CD4-positive, alpha-beta T cell (primary cell): ENCODE results near the gene F7. TPM values are rescaled to one million over a fixed set of nuclear protein-coding genes. Genes with fewer than 3 reads are reported as not detected.

Experiments used
- ATAC-seq: fragments of 200-7000 bp; cut with Tn5 transposase; one replicate; pipeline ENCODE4 v1.10.0; 2022; ENCODE audit warnings: mild to moderate bottlenecking; ENCODE audit not compliant: poor library complexity
- CTCF ChIA-PET: fragments of 350-600 bp; sonication (Branson Sonifier 250); formaldehyde crosslinking; loops from one replicate; lab custom pipeline; 2021; ENCODE audit warnings: antibody characterized with exemption, inconsistent platforms; lab: Charles Lee
- POLR2A ChIA-PET: fragments of 350-600 bp; sonication (Branson Sonifier 250); formaldehyde crosslinking; loops from one replicate; lab custom pipeline; 2021; ENCODE audit warnings: antibody characterized with exemption, inconsistent platforms; lab: Charles Lee
- DNase-seq, 14 experiments: peaks; one replicate each; pipeline ENCODE4 v3.0.0-alpha.2; 2013 to 2020; ENCODE audit warnings: mixed read lengths in 2 of 14
- H3K27ac ChIP-seq, 2 donors: one replicate each; pipeline versions ENCODE4 v1.5.1 to v1.7.0; 2013; ENCODE audit warnings: low read length in 2 of 2, low read depth in 1 of 2, mild to moderate bottlenecking in 1 of 2
- H3K27me3 ChIP-seq, 2 experiments: 1 replicate in 1 of 2; 2 replicates in 1 of 2; pipeline versions ENCODE4 v1.6.1 to v1.7.0; 2013; ENCODE audit warnings: low read length in 2 of 2, control low read depth in 1 of 2, mild to moderate bottlenecking in 1 of 2, moderate library complexity in 1 of 2; ENCODE audit not compliant: insufficient read depth in 2 of 2, control insufficient read depth in 1 of 2
- H3K36me3 ChIP-seq: one replicate; pipeline ENCODE4 v1.6.1; 2013; ENCODE audit warnings: low read length, control low read depth; ENCODE audit not compliant: insufficient read depth
- H3K4me1 ChIP-seq: one replicate; pipeline ENCODE4 v1.6.1; 2013; ENCODE audit warnings: low read length, control low read depth; ENCODE audit not compliant: insufficient read depth
- H3K4me3 ChIP-seq: one replicate; pipeline ENCODE4 v1.5.1; 2013; ENCODE audit warnings: mild to moderate bottlenecking, low read length, moderate library complexity
- H3K9me3 ChIP-seq, 2 experiments: 1 replicate in 1 of 2; 2 replicates in 1 of 2; pipeline versions ENCODE4 v1.6.1 to v1.7.0; 2013; ENCODE audit warnings: low read length in 2 of 2, mild to moderate bottlenecking in 2 of 2, control low read depth in 1 of 2, moderate library complexity in 1 of 2; ENCODE audit not compliant: control insufficient read depth in 1 of 2, insufficient read depth in 1 of 2
- H3K27ac Mint-ChIP-seq: one replicate; pipeline ENCODE4 v1.8.0; 2020; ENCODE audit warnings: mixed read lengths
- H3K27me3 Mint-ChIP-seq: one replicate; pipeline ENCODE4 v1.8.0; 2021; ENCODE audit warnings: mixed read lengths
- H3K36me3 Mint-ChIP-seq: one replicate; pipeline ENCODE4 v1.8.0; 2021; ENCODE audit warnings: low read depth, mixed read lengths
- H3K4me1 Mint-ChIP-seq: one replicate; pipeline ENCODE4 v1.8.0; 2021; ENCODE audit warnings: low read depth, mixed read lengths
- H3K4me3 Mint-ChIP-seq: one replicate; pipeline ENCODE4 v1.8.0; 2020; ENCODE audit warnings: mild to moderate bottlenecking, mixed read lengths
- H3K9me3 Mint-ChIP-seq: one replicate; pipeline ENCODE4 v1.8.0; 2020; ENCODE audit warnings: mixed read lengths
- CTCF ChIP-seq: fragments of 200-600 bp; IDR thresholded peaks from one replicate; pipeline ENCODE4 v1.8.0; 2022; ENCODE audit warnings: antibody characterized with exemption, mild to moderate bottlenecking
- intact Hi-C, 2 experiments: fragments of 100-400 bp; cut with DNase I in 1 of 2; cut with micrococcal nuclease in 1 of 2; formaldehyde crosslinking; loops; one replicate each; pipeline versions ENCODE4 v1.15.1 to v1.9.0; 2023 to 2025; cut with DNase I, micrococcal nuclease
- total RNA-seq, 174 experiments: library from RNA in 2 of 174; stranded (reverse) in 2 of 174; gene quantifications; one replicate each; pipeline ENCODE4 v1.2.3 and lab custom pipeline; 2021 to 2026

F7 gene
- total RNA-seq, 2 experiments from 2014 or later: not detected

GRCh38 chr13:113169277-113170272 is 64.0 kb downstream of the F7 start:
- Mint-ChIP-seq H3K27ac (no peak overlapping the region), H3K27me3 (no peaks in the 10 kb centered on the region), H3K4me1 (peaks cover 13% of the 10 kb centered on the region), H3K4me3 (no peak overlapping the region), H3K36me3 (peaks cover 34% of the 10 kb centered on the region), H3K9me3 (peaks cover 4% of the 10 kb centered on the region)
- CTCF ChIA-PET: no interaction called here
- Histone ChIP-seq H3K27me3 (no peaks in the 10 kb centered on the region), H3K9me3 (peaks cover 0 to 4% of the 10 kb centered on the region in 2 experiments), H3K4me3 (no peak overlapping the region), H3K4me1 (peaks cover 26% of the 10 kb centered on the region), H3K36me3 (peaks cover 28% of the 10 kb centered on the region), H3K27ac (no peak overlapping the region)
- POLR2A ChIA-PET: interaction anchor here (1.2 kb wide), 2 partner anchors 11 to 40 kb away, joined by 3 to 4 read pairs; partner anchors contain the start of gene CUL4A
- no peak for DNase-seq
- intact Hi-C loops: no loop called here
- no peak for ATAC-seq
- TF ChIP-seq CTCF: no peak

Other genes with a start within 250 kb of the F7 start
- gene MCF2L, start 136.6 kb upstream of the F7 start, total RNA-seq: 10 to 100 TPM; 13.0 to 13.5 TPM
- not detected for gene F10, start 17.0 kb downstream of the F7 start, total RNA-seq
- not detected for gene PROZ, start 52.9 kb downstream of the F7 start, total RNA-seq
- gene PCID2, start 102.9 kb downstream of the F7 start, total RNA-seq: 10 to 100 TPM; 33.6 to 33.7 TPM
- 10 to 100 TPM; 54.6 to 56.6 TPM for gene CUL4A, start 103.8 kb downstream of the F7 start, total RNA-seq
- gene LAMP1, start 191.4 kb downstream of the F7 start, total RNA-seq: 10 to 100 TPM; 72.2 to 80.7 TPM